Measurements from ENCODE around the gene CCDC57.

Gene CCDC57

DNA sequence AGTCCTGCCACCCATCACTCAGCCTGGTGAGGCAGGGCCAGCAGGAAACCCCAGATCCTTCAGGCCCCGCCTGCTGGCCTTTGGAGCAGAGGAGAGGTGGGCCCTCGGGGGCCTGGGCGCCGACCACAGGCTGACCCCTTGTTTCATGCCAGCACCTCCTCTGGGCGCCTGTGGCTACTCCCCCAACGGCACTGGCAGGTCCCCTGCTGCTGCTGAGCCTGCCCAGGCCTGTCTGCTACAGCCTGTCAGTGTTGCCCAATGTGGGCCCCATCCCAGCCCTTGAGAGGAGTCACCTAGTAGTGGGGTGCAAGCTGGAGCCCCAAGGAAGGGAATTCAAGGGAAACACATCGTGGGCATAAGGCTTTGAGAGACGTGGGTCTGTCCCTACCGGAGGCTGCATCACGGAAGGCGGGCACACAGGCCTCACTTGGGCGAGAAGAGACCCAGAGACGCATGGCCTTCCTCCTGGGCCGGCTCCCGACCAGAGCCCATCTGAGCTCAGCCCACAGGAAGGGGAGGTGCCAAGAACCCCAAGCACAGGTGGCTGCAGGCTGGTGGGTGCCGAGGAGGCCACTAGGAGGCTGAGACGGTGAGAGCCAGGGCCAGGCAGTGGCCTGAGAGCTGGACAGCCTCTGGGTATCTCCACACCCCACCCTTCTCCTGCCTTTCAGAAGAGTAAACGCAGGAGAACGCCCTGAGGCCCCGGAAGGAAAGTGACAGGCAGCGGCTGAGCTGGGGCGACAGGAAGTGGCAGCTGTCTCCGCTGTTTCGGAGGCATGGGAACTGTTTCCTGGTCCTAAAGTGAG is 106.6 kb downstream of the CCDC57 start:
- no peak for DNase-seq (ENCODE audit: low read depth)

DNA sequence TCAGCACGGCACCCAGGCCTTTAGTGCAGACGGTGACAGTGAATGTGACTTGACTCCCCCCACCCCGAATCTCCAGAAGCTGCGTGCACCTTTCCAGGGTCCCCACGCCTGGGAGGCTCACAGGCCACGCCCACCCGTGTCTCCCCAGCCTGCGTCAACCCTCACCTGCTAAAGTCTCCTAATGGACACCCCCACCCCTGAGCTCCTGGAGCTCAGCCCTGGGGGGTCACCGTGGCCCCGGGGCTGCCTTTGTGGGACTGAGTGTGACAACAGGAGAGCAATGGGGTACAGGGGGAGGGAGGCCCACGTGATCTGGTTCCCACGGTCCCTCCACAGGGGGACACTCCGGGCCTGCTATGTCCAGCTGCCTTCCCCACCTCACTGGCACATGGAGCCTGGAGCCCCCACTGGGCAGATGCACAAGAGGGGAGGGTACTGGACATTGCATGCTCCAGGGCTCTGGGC is 107.2 kb downstream of the CCDC57 start:
- DNase-seq (ENCODE audit: low read depth) = no peak

DNA sequence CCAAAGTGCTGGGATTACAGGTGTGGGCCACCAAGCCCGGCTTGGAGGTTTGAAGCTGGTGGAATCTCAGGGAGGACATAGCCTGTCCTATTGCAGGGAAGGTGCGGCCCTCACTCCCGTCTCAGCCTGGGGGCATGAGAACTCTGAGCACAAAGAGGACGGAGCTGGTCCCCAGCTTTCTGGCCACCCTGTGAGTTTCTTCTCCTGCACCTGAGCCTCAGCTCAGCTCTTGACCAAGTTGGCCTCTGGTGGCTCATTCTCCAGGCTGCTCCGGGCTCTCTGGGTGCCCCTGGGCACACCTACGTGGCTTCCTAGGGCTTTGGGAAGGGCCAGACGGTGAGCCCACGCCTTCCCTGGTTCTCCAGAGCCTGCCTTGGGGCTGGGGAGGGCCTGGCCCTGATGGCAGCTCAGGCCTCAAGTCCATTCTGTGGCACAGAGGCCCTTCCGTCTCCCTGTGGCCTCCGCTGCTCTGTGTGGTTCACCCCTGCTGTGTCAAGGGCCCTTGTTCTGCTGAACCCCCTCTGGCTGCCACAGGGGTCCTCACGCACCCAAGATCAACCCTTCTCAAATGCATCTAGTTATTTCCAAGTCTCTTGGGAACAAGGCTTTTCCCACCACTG is 107.7 kb downstream of the CCDC57 start:
- DNase-seq (ENCODE audit: low read depth) = no peak

DNA sequence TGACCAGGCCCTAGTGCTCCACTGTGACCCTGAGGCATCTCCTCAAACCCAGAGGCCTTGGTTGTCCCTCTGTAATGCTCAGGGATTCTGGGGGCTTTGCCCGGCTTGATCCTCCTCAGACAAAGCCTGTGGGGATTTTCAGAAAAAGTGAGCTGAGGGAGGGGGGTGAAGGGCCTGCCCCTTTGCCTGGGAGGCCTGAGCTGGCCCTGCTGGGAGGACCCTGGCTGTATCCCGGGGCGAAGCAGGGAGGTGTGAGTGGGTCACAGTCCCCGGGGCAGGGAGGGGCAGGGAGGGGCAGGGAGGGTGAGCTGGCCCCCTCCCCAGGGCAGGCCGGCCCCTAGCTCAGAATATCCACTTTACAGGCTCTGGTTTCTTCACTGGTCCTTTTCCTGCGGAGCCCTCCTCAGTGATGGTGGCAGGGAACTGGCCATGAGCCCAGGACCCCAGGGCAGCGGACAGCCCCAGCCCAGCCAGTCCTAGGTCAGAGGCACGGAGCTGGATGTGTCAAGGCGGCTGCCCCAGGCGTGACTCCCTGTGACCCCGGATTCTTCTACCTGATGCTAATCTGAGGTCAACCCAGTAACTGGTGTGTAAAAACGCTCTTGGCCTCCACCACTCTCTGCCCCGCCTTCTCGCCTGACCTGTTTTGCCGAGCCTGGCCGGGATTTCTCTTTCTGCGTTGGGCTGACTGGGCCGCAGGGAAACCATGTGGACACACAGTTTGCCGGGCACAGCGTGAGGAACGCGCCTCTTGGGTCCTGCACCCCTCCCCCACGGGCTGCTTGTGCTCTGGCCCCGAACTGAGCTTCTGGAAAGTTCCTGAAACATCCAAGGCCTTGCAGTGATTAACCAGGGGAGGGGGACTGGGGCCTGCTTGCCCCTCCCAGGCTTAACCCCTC is 108.8 kb downstream of the CCDC57 start:
- DNase-seq (ENCODE audit: low read depth) = no peak

DNA sequence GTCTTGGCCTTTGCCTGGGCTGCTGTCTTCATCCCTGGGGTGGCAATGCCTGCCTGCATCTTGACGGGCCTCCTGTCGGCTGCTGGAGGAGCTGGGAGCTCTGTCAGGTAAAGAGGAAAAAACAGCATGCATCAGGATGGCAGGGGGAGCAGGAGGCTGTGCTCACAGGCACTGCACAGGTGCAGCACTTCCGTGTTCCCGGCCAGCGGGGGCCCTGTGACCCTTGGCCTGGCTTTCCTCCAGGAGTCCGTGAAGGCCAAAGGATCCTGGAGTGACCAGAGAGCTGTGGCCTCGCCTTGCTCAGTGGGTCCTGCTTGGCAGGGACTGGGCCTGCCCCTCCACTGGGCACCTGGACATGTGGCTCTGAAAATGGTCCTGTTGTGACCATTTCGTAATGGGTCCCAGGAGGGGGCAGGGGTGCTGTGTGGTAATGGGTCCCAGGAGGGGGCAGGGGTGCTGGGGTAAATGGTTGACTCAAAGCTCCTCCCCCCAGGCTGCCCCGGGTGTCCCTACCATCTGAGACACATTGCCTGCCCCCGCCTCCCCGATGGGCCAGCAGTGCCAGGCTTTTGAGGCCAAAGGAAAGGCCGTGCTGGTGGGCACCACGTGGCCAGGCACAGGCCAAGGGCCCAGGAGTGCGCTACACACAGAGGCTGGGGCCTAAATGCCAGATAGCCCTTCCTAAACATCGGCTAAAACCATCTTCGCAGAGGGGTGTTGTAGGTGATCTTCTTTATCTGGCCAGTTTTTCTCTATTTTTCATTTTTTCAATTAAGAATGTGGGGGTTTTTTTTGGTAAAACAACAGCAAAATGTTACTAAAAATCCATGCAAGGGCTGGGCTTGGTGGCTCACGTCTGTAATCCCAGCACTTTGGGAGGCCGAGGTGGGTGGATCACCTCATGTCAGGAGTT is 110.6 kb downstream of the CCDC57 start:
- DNase-seq (ENCODE audit: low read depth) = no peak

DNA sequence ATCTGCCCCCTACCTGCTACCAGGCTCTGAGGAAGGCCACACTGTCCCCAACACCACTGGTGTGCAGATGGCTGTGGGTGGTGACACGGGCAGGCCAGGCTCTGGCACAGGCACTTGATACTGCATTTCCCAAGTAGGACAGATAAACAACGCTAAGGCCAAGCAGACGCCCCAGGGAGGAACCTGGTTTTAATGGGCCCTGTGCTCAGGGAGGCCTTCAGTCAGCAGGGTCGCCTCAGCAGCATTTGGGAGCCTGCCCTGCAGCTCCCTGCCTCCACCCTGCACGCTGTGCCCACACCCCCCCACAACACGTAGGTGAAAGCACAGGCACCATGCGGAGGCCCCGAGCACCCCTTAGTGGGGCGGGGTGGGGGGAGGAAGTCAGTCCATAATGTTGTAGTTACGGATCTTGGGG is 111.3 kb downstream of the CCDC57 start:
- DNase-seq (ENCODE audit: low read depth) = no peak

DNA sequence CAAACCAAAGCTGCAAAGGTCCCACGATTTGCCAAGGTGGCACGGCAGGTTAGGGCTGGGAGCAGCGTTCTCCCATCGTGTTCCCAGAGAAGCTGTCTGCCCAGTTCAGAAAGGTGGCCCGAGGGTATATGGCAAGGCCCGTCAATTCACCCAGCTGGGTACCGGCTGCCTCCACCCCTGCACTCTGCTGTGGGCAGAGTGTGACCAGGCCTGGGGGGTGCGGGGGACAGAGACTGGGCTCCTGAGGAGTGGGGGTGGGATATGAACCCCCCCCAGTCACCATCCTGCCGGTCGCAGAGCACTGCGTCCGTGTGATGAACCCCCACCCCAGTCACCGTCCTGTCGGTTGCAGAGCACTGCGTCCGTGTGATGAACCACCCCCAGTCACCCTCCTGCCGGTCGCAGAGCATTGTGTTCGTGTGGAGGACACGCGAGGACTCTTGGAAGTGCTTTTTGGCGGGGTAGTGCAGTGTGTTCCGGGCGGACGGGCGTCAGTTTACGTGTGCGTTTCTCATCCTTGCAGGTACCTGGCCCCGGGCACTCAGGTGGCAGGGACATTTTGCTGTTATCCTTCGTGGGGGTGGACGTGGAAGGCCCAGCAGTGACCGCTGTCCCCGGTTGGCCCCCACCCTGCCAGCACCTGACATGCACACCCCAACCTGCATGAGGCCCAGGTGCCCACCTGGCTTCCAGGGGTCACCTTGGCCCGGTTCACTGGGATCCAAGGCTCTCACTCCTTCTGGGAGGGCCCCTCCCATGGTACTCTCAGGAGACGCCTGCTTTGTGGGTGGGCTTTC is 111.9 kb downstream of the CCDC57 start:
- no peak for DNase-seq (ENCODE audit: low read depth)

DNA sequence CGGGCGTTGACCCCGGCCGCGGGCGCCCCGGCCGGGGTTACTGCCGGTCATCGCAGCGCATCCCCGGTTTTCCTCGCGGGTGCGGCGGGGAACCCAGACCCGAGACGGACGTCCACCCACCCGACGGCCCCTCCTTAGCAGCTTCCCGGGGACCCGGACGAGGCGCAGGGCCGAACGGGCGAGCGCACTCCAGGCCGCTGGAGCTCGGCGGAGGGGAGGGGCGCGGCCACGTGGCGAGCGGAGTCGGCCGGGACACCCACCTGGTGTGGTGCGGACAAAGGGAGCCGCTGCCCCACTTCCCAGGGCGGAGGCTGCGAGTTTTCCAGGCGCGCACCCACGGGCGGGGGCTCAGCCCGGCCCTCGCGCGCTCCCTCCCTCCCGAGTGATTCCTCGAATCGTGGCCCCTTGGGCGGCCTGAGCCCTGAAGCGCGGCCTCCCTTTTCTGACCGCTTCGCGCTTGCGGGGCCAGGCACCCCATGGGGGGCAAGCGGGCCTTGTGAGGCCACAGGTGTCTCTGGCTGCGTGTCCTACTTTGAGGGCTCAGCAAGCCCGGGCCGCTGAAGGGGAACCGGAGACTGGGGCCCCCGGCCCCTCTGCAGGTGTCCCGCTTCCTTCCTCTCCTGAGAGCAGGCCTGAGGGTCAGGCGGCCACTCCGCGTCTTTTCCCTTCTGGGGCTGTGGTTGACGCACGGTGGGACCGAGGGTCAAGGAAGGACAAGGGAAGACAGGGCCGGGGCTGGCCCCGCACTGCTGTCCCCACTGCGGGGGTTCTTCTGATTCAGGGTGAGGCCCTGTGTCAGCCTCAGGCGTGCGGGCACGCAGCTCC is 113.5 kb downstream of the CCDC57 start:
- no peak for DNase-seq (ENCODE audit: low read depth)

DNA sequence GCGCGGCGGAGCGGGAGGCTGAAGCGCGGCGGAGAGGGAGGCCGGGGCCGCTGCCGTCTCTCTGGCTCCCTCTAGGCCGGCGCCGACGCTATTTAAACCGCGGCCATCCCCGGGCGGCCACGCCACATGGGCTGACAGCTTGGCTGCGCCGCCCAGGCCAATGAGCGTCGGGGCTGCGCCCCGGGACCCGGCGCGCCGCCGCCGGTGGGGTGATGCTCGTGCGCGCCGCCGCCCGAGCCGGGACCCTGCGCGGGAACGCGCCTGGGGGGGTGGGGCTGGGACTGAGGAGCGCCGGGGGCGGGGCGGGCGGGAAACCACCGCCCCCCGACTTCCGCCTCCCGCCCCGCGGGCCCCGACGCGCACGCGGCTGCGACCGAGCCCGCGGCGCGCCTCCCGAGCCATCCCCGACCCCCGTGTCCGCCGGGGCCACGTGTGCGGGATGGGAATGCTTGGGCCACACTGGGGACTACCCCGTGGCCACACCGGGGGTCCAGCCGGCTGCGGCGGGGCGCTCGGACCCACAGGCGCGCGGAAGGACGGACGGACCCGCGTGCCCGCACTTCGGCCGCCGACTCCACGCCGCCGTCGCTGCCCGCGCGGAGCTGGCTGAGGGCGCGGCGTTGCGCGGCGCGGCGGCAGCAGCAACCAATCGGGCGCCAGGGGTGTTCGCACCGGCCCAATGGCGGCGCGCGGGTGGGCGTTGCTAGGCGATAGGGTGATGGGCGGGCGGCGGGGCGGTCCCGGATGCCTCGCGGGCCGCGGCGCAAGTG is 114.3 kb downstream of the CCDC57 start, which contains the start of gene FASN:
Gene FASN (minus strand): TSS at position 68 of the 770 bp plus-strand sequence. CDS start 1,791 bp downstream, outside the sequence.
- peak; percentile 56 for DNase-seq (ENCODE audit: low read depth)

DNA sequence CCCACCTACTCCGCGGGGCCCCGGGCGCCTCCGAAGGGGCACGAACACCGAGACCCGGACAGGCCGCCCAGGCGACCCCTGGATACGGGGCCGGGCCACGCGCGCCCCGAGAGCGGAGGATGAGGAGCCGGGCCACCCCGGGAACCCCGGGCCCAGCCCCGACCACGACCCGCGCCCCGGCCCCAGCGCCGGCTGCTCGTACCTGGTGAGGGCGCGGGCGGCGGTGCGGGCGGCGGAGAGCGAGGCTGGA is 114.8 kb downstream of the CCDC57 start:
- DNase-seq (ENCODE audit: low read depth) = no peak

DNA sequence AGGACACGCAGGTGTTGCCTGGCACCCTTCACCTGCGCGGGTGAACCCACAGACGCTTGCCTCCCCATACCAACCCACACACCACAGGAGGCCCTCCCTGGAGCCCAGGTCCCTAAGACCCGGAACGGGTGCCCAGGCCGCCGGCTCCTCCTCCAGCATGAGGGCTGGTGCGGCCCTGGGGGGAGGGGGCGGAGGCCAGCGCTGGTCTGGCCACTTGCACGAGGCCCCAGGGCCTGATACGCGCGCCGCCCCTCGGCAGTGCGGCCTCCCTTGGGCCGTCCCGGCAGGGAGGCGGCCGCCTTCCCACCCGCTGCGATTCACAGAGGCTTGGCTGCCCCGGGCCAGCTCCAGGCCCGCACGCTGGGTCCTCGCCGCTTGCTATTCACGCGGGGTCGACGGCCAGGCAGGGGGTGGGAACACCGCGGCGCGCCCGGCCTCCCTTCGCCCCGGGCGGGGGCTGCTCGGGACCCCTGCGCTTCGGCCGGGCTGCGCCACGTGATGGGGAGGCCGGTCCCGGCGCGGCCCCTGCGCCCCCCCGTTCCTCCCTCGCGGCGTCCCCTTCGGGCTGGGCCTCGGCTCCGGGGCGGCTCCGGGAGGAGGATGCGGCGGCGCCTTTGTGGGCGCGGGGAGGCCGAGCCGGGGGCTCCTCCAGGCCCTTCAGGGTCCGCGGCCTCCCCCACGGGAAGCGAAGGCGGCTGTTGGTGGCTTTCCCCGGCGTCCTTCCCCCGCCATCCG is 115.3 kb downstream of the CCDC57 start:
- peak; percentile 15 for DNase-seq (ENCODE audit: low read depth)

DNA sequence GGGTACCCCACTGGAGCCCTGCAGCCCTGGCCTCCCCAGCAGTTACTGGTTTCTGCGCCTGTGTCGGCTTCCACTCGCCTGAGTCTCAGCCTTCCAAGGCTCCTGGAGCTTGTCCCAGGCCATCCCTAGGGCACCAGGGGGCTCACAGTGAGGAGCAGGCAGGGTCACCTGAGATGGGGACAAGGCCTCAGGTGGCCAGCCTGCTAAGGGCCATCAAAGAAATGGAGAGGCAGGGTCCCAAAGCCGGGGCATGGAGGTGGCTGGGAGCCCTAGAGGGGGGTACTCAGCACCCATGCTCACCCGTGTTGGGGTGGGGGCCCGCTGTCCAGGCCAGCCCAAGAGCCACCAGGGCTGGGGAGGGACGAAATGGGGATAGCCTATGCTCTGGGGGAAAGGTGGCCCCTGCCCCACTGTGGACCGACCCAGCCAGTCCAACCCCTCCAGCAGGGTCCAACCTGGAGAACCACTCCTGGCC is 115.9 kb downstream of the CCDC57 start:
- DNase-seq (ENCODE audit: low read depth) = no peak

DNA sequence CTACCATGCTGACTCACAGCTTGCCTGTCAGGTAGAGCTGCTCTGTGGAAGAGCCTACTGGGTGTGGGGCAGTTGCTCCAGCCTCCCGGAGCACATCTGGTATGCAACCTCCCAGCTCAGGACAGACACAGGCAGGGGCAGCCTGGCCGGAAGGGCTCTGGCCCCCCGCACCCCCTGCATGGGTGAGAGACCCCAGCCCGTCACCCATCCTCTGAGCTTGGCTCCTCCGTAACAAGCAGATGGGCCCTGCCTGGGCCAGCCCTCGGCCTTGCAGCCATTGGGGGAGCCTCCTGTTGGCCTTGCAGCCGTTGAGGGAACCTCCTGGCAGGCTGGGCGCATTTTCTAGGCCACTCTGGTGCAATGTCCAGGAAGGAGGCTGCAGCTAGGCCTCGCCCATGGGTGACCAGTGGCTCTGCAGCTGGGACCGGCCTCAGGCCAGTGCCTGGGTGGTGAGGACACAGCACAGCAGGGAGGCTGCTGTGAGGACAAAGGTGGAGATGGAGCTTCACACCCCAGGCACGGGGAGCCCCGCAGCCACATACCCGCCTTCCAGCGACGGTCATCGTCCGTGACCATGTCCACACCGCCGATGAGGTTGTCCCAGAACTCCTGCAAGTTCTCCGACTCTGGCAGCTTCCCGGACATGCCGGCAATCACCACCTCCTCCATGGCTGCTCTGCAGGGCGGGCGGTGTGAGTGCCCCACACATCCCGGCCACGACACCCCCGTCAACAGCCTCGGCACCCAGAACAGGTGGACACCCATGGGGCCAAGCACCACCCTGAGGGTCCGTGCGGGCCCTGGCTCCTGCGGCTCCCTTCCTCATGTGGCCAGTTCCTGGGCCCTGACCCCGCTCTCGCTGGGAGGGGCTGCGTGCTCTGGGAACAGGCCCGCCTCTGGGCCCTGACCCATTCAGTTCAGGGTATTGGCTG is 116.6 kb downstream of the CCDC57 start:
- no peak for DNase-seq (ENCODE audit: low read depth)

DNA sequence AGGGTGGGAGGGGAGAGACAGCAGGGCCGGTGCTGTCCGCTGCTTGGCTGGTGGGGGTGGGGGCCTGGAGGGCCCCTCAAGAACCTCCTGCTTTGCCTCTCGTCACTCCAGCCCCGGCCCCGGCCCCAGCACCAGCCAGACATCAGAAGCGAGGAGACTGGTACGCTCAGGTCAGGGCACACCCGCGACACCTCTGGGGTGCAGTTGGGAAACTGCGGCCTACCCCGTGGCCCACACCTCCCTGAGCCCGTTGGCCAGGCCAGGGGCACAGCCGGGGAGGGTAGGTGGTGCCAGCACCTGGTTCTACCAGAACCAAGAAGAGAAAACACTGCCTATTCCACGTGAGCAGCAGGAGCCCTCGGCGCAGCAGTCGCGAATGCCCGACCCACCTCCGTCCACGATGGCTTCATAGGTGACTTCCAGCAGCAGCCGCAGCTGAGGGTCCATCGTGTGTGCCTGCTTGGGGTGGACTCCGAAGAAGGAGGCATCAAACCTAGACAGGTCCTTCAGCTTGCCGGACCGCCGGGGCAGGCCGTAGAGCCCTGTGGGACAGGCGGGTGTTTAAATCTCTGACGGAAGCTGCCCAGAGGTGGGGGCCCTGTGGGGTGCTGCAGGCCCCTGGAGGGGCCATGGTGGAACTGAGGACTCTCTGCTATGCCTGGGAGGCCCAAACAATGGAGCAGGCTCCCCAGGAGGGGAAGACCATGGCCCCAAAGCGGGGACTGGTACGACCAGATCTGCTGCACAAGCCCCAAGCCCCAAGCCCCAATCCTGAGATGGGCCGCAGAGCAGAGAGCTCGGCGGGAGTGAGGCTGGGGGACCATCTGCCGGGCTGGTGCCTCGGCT is 117.5 kb downstream of the CCDC57 start:
- DNase-seq (ENCODE audit: low read depth) = no peak

DNA sequence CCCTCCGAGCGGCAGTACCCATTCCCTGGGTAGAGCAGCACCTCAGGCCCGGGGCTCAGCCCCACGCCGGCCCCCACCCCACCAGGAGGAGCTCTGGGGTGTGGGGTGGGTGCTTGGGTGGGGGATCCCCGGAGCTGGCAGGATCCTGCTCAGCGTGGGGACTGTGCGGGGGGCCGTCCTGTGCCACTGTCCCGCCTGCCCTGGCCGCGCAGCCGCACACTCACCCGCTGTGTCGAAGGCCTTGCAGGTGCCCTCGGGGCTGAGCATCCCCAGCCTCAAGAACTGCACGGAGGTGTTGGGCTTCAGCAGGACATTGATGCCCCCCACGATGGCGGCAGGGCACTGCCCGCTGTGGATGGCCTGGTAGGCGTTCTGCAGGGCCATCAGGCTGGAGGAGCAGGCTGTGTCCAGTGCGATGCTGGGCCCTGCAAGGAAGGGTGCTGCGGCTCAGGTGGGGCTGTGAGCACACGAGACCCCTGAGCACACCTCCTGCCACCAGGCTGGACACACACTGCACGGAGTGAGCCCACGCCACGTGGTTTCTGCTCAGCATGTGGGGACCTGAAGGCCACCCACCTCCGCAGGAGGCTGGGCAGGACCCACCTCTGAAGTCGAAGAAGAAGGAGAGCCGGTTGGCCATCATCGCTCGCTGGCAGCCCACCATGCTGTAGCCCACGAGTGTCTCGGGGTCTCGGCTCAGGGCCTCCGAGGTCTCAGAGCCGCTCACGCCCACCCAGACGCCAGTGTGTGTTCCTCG is 119.5 kb downstream of the CCDC57 start:
- DNase-seq (ENCODE audit: low read depth) = no peak

DNA sequence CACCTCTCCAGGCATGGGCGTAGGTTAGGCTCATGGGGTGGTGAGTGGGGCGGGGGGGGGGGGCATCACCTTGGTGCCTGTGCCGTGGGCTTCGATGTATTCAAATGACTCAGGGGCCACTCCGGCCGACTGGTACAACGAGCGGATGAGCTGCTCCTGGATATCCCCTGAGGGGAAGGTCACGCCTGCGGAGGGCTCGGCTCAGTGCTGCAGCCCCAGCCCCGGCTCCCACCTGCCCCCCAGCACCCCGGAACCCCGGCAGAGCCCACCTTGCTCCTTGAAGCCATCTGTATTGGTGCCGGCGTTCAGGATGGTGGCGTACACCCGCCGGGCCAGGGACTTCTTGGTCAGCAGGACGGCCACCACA is 120.0 kb downstream of the CCDC57 start:
- no peak for DNase-seq (ENCODE audit: low read depth)

Data from GM04503 (cell line).